Neutrophil (primary cell): ENCODE measurements around the gene CARD18.

Source experiments
- H3K27ac ChIP-seq: fragments of 200-600 bp; sonication (generic); 2 replicates; pipeline ENCODE4 v1.5.1; 2016; ENCODE audit warnings: mild to moderate bottlenecking, moderate library complexity
- H3K27me3 ChIP-seq: fragments of 200-600 bp; sonication (generic); 2 replicates; pipeline ENCODE4 v1.6.0; 2016; ENCODE audit warnings: mild to moderate bottlenecking
- H3K36me3 ChIP-seq: fragments of 200-600 bp; sonication (generic); 2 replicates; pipeline ENCODE4 v1.5.1; 2017
- H3K4me1 ChIP-seq, 2 experiments: fragments of 200-600 bp in 1 of 2; sonication (generic) in 1 of 2; 1 replicate in 1 of 2; 2 replicates in 1 of 2; pipeline versions ENCODE4 v1.5.1 to v1.6.1; 2013 to 2016; ENCODE audit warnings: low read depth in 1 of 2, low read length in 1 of 2, mild to moderate bottlenecking in 1 of 2, moderate library complexity in 1 of 2; ENCODE audit not compliant: control insufficient read depth in 1 of 2, insufficient read depth in 1 of 2
- H3K4me3 ChIP-seq, 2 experiments: fragments of 200-600 bp in 1 of 2; sonication (generic) in 1 of 2; 1 replicate in 1 of 2; 2 replicates in 1 of 2; pipeline ENCODE4 v1.5.1; 2013 to 2016; ENCODE audit warnings: low read depth in 1 of 2, low read length in 1 of 2, mild to moderate bottlenecking in 1 of 2, moderate library complexity in 1 of 2
- H3K9me3 ChIP-seq: fragments of 200-600 bp; sonication (generic); 2 replicates; pipeline ENCODE4 v1.5.1; 2016
- TF ChIP-seq, protein P1 (sequence below): fragments of 200-600 bp; sonication (generic); IDR thresholded peaks from 2 replicates; pipeline ENCODE4 v1.5.1; 2016; ENCODE audit warnings: antibody characterized with exemption

The CARD18 gene

GRCh38 chr11:105137286-105137685 is 2.3 kb downstream of the CARD18 start:
- Histone ChIP-seq H3K4me3 (no peak overlapping the region), H3K9me3 (no peaks in the 10 kb centered on the region), H3K4me1 (no peaks in the 10 kb centered on the region), H3K36me3 (no peaks in the 10 kb centered on the region), H3K27me3 (no peaks in the 10 kb centered on the region), H3K27ac (no peak overlapping the region)
- TF ChIP-seq, protein P1, sequence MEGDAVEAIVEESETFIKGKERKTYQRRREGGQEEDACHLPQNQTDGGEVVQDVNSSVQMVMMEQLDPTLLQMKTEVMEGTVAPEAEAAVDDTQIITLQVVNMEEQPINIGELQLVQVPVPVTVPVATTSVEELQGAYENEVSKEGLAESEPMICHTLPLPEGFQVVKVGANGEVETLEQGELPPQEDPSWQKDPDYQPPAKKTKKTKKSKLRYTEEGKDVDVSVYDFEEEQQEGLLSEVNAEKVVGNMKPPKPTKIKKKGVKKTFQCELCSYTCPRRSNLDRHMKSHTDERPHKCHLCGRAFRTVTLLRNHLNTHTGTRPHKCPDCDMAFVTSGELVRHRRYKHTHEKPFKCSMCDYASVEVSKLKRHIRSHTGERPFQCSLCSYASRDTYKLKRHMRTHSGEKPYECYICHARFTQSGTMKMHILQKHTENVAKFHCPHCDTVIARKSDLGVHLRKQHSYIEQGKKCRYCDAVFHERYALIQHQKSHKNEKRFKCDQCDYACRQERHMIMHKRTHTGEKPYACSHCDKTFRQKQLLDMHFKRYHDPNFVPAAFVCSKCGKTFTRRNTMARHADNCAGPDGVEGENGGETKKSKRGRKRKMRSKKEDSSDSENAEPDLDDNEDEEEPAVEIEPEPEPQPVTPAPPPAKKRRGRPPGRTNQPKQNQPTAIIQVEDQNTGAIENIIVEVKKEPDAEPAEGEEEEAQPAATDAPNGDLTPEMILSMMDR, result no peak

DNA sequence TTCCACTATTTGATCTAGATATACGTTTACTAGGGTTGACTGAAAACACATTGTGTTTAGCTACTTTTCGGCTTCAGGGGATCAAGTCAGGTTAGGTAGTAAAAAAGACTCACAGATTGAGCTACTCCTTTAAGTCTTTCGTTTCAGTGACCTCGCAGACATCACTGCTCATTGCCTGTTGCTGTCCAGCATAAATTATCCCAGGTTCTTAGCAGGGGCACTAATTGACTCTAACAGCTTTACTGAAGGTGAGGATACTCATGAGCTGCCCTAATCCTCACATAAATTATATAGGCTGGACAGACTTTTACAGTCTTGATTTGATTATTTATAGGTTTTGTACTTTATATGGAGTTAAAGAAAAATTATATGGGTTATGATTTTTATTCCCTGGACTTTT is 3.7 kb downstream of the CARD18 start:
- no peak overlapping the region for H3K27ac ChIP-seq
- H3K4me3 ChIP-seq, result no peak overlapping the region
- H3K27me3 ChIP-seq, result no peaks in the 10 kb centered on the region
- H3K9me3 ChIP-seq, result no peaks in the 10 kb centered on the region
- TF ChIP-seq, protein P1, result no peak
- no peaks in the 10 kb centered on the region for H3K36me3 ChIP-seq
- no peaks in the 10 kb centered on the region for H3K4me1 ChIP-seq

- no peaks in the 10 kb centered on the region for H3K9me3 ChIP-seq
- no peaks in the 10 kb centered on the region for H3K27me3 ChIP-seq
- no peaks in the 10 kb centered on the region for H3K4me1 ChIP-seq
- H3K36me3 ChIP-seq, result no peaks in the 10 kb centered on the region
- no peak overlapping the region for H3K4me3 ChIP-seq
- TF ChIP-seq, protein P1, result no peak
- H3K27ac ChIP-seq, result no peak overlapping the region
Observed at GRCh38 chr11:105132716-105133511, 6.7 kb downstream of the CARD18 start.

DNA sequence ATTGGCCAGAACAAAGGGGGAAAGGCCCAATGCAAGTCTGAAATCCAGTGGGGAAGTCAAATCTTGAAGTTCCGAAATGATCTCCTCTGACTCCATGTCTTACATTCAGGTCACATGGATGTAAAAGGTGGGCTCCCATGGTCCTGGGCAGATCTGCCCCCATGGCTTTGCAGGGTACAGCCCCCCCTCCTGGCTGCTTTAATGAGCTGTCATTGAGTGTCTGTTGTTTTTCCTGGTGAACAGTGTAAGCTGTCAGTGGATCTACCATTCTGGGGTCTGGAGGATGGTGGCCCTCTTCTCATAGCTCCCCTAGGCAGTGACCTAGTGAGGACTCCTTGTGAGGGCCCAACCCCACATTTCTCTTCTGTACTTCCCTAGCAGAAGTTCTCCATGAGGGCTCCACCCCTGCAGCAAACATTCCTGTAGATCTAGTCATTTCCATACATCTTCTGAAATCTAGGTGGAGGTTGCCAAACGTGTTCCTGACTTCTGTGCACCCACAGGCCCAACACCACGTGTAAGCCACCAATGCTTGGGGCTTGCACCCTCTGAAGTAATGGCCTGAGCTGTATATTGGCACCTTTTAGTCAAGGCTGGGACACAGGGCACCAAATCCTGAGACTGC is 9.3 kb downstream of the CARD18 start:
- H3K4me3 ChIP-seq, result no peak overlapping the region
- no peaks in the 10 kb centered on the region for H3K9me3 ChIP-seq
- H3K4me1 ChIP-seq, result peaks cover 0 to 4% of the 10 kb centered on the region in 2 experiments
- TF ChIP-seq, protein P1, result no peak
- H3K36me3 ChIP-seq, result no peaks in the 10 kb centered on the region
- no peak overlapping the region for H3K27ac ChIP-seq
- no peaks in the 10 kb centered on the region for H3K27me3 ChIP-seq

- Histone ChIP-seq H3K9me3 (no peaks in the 10 kb centered on the region), H3K4me3 (no peak overlapping the region), H3K4me1 (peaks cover 0 to 4% of the 10 kb centered on the region in 2 experiments), H3K36me3 (no peaks in the 10 kb centered on the region), H3K27me3 (no peaks in the 10 kb centered on the region), H3K27ac (no peak overlapping the region)
- TF ChIP-seq, protein P1, result no peak
Observed at GRCh38 chr11:105124756-105125155, 14.8 kb downstream of the CARD18 start.
